Fibroblast of skin of back (primary cell): Measurements from ENCODE around the gene LUZP2.
"Not testable (repeated sequence)": the region's sequence is repeated elsewhere in the genome, so short reads cannot be mapped to it uniquely, and the experiment has no call there.

Experiments used
- DNase-seq: peaks from one replicate; pipeline ENCODE4 v3.0.0-alpha.2; 2013

Gene LUZP2

GRCh38 chr11:24828938-24829605, 332.2 kb downstream of the LUZP2 start:
- no peak for DNase-seq

- no peak for DNase-seq
These were observed 336.7 kb downstream of the LUZP2 start for GRCh38 chr11:24833573-24833972.

GRCh38 chr11:24837112-24837511, 340.3 kb downstream of the LUZP2 start:
- DNase-seq, result no peak

- no peak for DNase-seq
These were observed 345.5 kb downstream of the LUZP2 start for GRCh38 chr11:24842308-24842707.

- no peak for DNase-seq
These were observed 347.6 kb downstream of the LUZP2 start for GRCh38 chr11:24844406-24844805.

GRCh38 chr11:24848857-24849256, 352.0 kb downstream of the LUZP2 start:
- no peak for DNase-seq

GRCh38 chr11:24855951-24856350, 359.1 kb downstream of the LUZP2 start:
- DNase-seq, result no peak

GRCh38 chr11:24859801-24860300, 363.0 kb downstream of the LUZP2 start:
- no peak for DNase-seq

GRCh38 chr11:24861440-24861839, 364.6 kb downstream of the LUZP2 start:
- DNase-seq, result no peak

GRCh38 chr11:24866743-24867142, 369.9 kb downstream of the LUZP2 start:
- DNase-seq, result no peak

- DNase-seq, result no peak
These were observed 373.2 kb downstream of the LUZP2 start for GRCh38 chr11:24870048-24870447.

GRCh38 chr11:24872186-24872585, 375.3 kb downstream of the LUZP2 start:
- no peak for DNase-seq

GRCh38 chr11:24872651-24873311, 375.9 kb downstream of the LUZP2 start:
- no peak for DNase-seq

- no peak for DNase-seq
These were observed 384.1 kb downstream of the LUZP2 start for GRCh38 chr11:24880962-24881361.

GRCh38 chr11:24885580-24886173, 388.8 kb downstream of the LUZP2 start:
- no peak for DNase-seq

- DNase-seq, result no peak
These were observed 390.2 kb downstream of the LUZP2 start for GRCh38 chr11:24886880-24887619.

- DNase-seq, result no peak
These were observed 393.6 kb downstream of the LUZP2 start for GRCh38 chr11:24890426-24890825.

GRCh38 chr11:24891845-24892492, 395.1 kb downstream of the LUZP2 start:
- not testable (repeated sequence) for DNase-seq

GRCh38 chr11:24896118-24896835, 399.4 kb downstream of the LUZP2 start:
- DNase-seq, result no peak

- no peak for DNase-seq
These were observed 403.7 kb downstream of the LUZP2 start for GRCh38 chr11:24900514-24900913.

GRCh38 chr11:24900960-24901549, 404.2 kb downstream of the LUZP2 start:
- no peak for DNase-seq
